HG02981 (cell line): ENCODE data around the gene USP48.
"Not testable (repeated sequence)": the region's sequence is repeated elsewhere in the genome, so short reads cannot be mapped to it uniquely, and the experiment has no call there.

ENCODE experiments used
- ATAC-seq: cut with Tn5 transposase; IDR thresholded peaks from one replicate; pipeline ENCODE4 v1.9.1; 2021; ENCODE audit warnings: mild to moderate bottlenecking, moderate library complexity; ENCODE audit not compliant: unreplicated experiment

The USP48 gene

DNA sequence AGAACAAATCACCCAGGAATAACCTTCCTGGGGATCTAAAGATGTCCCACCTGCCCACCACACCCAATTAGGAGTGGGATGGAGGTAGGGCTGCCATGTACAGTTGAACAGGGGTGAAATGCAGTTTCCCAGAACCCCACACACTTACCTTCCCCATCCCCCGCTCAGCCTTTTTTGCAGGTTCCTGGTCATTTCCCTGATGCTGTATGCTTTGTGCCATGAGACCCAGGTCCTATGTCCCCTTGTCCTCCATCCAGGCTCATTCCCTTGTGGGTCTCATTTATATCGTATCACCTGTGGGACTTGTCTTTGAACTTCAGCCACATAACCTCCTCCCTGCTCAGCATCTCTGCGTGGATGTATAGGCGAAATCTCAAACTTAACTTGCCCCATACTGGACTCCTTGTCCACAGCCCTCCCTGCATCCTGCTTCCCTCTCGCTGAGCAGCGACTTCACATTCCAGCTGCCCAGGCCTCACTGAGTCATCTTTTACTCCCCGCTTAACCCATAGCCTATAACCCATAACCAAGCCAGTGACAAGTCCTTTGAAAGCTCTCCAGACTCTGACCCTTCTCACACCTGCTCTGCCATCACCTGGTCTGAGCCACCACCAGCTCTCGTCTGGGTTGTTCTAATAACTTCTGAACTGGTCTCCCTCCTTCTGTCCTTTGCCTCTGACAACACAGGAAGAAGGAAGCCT, 33.8 kb upstream of the USP48 start:
- no peak for ATAC-seq

DNA sequence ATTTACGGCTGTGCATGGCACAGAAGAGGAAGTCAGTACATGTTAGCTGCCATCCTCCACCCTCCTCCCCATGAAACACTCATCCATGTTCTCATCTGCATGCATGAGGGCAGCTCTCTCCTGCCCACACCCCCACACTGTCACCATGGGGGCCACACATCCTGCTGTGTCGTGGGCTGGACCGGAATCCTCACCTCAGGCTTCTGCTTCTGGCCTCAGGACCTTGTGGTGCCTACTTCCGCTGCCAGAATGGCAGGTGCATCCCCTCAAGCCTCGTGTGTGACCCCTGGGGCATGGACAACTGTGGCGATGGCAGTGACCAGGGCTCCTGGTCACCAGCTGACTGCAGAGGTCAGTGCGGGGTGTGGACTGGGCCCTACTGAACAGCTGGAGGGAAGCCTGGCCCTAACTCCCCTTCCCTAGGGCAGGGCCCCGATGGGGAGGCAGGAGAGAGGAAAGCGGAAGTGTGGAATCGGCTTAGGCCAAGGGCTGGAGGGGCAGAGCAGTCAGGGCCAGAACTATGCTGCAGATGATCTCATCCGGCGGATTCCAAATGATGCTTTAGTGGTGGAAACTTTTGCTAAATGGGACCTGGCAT, 32.9 kb upstream of the USP48 start:
- ATAC-seq: no peak

DNA sequence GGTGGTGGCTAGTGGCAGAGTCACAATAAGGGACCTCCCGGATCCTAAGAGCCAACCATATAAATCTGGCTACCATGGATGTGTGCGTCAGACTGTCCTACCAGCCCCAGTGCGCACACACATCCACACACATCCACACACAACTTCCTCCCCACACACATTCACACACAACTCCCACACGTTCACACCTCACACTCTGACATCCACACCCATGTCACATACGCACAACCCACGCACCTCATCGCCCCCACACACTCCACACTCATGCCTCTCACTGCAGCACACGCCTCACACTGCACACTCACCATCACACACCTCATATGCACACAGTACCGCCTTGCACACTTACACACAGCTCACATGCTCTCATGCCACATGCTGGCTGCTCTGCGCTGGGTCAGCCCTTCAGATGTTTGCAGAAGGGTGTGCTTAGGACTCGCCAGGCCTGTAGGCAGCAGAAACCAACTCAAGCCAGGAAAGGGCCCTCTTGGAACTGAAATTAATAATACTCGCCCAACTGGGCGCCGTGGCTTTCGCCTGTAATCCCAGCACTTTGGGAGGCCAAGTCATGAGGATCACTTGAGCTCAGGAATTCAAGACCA, 32.1 kb upstream of the USP48 start:
- no peak for ATAC-seq

DNA sequence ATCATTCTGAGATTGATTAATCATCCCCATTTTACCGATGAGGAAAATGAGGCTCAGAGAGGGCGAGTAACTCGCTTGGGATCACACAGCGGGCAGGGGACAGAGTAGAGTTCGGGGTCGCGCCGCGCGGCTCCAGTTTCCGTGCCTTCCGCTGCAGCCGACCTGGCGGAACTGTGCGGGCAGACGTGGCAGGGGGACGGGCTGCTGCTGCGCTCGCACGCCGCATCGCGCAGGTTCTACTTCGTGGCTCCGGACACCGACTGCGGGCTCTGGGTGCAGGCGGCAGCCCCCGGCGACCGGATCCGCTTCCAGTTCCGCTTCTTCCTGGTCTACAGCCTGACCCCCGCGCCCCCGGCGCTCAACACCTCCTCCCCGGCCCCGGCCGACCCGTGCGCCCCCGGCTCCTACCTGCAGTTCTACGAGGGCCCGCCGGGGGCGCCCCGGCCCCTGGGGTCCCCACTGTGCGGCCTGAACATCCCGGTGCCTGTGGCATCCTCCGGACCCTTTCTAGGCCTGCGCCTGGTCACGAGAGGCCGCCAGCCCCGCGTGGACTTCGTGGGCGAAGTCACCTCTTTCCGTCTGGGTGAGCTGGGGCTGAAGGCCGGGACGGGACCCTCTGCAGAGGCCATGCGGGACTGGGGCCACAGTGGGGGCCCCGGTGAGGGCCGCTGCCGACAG, 31.4 kb upstream of the USP48 start:
- ATAC-seq: no peak

DNA sequence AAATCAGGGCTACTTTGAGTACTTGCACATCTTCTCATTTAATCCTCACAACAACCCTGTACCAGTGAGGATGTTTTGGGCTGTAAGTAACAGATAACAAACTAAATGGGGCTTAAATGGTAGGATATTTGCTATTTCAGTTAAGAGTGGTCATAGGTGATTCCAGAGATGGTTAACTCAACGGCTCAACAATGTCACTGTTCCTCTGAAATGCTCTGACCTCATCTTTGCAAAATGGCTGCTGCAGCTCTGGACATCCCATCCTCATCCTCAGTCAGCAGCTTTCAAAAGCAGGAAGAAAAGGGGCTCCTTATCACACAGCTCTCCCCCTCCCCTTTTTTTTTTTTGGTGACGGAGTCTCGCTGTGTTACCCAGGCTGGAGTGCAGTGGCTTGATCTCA, 30.6 kb upstream of the USP48 start:
- ATAC-seq: no peak

DNA sequence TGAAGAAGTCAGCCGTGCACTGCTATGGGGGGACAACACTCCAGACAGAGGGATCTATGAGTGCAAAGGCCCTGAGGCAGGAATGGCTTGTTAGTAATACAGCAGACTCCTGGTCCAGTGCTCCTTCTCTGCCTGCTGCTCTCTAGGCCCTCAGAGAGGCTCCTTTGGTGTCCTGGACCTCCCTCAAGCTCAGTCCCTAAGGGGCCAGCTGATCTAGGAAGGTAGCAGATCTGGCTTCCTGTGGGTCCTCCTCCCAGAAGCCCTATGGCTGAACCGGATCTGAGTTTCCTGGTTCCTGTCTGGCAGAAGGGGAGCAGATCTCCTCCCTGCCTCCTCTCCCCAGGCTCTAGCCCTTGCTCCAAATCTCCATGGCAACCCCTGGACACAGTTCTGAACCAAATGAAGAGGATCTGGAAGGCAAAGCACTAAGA, 28.9 kb upstream of the USP48 start, which contains the start of gene LDLRAD2:
Gene LDLRAD2 (plus strand): TSS at position 391 of the 431 bp plus-strand sequence. CDS start 187 bp downstream, outside the sequence.
- ATAC-seq: no peak

DNA sequence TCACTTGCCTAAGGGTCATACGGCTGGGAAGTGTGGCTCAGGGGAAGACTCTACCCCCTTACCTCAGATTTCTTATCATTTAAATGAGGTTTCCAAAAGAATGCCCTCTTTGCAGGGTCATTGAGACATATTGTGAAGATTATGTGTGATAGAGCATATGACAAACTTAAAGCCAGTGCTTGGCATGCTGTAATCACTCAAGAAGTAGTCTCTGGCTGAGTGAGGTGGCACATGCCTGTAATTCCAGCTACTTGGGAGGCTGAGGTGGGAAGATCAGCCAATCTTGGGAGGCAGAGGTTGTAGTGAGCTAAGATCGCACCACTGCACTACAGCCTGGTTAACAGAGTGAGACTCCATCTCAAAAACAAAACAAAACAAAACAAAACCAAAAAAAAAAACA, 21.6 kb upstream of the USP48 start:
- no peak for ATAC-seq

DNA sequence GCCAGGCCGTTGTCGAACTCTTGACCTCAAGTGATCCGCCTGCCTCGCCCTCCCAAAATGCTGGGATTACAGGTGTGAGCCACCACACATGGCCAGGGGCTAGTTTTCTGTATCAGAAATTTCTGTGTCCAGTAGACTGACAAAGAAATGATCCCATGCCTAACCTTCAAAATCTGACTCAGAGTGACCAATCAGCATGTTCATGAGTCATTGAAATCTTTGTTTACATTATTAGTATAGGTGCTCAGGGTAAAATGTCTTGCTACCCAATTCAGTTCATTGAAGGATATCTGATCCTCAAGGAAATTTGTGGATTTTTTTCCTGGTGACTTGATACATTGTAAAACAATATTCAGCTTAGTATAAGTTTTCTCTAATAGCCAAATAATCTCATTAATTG, 18.2 kb upstream of the USP48 start:
- ATAC-seq: no peak

DNA sequence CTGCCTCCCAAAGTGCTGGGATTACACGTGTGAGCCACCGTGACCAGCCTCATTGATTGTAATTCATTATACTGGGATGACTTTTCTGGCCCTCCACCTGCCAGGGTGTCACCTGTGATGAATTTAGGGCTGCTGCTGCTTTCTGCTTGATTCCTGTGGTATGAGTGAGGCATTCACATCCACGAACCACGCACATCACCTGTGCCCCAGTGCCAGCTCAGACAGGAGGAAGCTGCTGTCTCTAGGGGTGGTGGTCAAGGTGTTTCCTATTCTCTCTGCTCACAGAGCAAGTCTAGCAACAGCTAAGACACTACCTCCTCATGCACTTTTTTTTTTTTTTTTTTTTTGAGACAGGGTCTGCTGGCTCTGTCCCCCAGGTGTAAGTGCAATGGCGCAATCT, 16.8 kb upstream of the USP48 start:
- no peak for ATAC-seq

DNA sequence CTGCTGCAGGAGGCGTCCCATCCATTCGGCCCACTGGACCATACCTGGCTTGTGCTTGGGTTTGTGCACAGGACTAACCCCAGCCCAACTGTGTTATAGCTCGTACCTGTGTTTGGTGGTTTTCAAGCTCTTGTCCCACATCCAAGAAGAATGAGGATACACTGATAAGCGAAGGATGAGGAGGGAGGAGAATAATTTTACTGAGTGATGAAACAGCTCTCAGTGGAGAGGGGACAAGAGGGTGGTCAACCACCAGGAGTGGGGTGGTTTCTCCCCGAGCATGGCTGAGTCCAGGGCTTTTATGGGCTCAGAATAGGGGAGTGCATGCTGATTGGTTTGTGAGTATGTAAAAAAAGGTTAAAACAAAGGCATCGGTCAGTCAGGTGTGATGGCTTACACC, 12.1 kb upstream of the USP48 start:
- ATAC-seq: no peak

DNA sequence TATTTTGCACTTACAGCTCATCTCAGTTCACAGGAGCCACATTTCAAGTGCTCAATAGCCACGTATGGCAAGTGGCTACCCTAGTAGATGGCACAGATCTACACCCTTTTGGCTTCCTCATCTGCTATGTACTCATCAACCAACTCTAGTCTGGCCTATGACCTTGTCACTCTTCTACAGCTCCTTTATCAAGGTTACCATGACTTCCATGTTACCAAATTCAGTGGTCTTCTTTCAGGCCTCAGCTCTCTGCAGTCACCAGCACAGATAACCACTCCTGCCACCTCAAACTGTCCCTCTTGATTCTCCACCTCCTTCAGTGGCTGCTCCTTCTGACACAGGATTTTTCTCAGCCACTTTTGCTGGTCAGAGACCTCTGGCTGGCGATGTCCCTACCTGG, 11.7 kb upstream of the USP48 start:
- no peak for ATAC-seq

DNA sequence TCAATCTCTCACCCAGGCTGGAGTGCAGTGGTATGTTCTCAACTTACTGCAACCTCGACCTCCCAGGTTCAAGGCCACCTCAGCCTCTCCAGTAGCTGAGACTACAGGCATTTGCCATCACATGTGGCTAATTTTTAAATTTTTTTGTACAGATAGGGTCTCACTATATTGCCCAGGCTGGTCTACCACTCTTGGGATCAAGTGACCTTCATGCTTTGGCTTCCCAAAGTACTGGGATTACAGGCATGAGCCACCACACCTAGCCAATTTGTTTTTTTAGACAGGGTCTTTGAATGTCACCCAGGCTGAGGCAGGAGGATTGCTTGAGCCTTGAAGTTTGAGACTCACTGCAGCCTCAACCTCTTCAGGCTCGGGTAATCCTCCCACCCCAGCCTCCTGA, 10.2 kb upstream of the USP48 start:
- ATAC-seq: no peak

DNA sequence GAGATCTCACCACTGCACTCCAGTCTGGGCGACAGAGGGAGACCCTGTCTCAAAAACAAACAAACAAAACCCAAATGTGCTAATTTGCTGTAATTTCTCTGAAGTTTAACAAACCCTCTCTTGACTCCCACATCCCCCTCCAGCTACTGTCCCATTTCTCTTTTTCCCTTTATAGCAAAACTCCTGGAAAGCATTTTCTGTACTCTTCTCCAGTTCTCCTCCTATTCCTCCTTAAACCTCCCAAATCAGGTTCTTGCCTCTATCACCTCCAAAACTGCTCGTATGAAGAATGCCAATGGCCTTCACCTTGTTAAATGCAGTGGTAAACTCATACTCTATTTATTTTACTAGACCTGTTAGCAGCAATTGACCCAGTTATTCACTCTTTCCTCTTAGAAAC, 3.7 kb upstream of the USP48 start:
- ATAC-seq: no peak

DNA sequence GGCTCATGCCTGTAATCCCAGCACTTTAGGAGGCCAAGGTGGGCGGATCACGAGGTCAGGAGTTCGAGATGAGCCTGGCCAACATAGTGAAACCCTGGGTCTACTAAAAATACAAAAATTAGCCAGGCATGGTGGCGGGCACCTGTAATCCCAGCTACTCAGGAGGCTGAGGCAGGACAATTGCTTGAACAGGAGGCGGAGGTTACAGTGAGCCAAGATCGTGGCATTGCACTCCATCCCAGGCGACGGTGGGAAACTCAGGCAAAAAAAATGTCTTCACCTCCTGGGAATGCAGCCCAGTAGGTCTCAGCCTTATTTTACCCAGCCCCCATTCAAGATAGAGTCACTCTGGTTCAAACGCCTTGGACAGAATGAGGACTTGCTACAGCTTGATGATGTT, 2.8 kb upstream of the USP48 start:
- not testable (repeated sequence) for ATAC-seq

DNA sequence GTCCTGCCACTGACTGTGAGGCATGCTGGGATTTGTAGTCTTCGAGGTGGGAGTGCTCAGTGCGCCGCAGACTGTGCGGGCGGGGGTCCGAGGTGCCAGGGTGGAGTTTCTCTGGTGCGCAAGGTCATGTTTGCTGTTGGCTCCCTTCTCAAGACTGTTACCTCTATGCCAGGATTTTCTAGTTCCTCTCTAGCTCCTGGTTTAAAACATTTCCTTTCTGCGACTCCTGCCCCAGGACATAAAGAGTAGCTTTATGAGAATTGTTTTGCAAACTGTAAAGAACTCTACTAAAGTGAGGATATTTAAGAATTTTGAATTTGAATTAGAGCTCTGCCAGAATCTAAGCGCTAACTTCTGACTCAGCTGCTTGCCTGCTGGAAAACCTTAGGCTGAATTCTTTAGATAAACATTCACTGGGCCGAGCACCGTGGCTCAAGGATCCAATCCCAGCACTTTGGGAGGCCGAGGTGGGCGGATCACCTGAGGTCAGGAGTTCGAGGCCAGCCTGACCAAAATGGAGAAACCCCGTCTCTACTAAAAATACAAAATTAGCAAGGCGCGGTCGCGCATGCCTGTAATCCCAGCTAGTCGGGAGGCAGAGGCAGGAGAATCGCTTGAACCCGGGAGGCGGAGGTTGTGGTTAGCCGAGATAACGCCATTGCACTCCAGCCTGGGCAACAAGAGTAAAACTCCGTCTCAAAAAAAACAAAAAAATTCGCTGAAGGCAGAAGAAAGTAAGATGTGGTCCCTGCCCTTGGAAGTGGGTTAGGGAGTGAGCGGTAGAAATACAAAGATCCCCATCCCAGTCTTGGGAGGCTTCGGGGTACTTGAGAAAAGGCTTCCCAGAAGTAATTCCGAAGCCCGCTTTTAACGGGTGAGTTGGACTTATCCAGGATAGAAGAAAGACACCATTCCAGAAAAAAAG, 992 bp upstream of the USP48 start:
- ATAC-seq: no peak

DNA sequence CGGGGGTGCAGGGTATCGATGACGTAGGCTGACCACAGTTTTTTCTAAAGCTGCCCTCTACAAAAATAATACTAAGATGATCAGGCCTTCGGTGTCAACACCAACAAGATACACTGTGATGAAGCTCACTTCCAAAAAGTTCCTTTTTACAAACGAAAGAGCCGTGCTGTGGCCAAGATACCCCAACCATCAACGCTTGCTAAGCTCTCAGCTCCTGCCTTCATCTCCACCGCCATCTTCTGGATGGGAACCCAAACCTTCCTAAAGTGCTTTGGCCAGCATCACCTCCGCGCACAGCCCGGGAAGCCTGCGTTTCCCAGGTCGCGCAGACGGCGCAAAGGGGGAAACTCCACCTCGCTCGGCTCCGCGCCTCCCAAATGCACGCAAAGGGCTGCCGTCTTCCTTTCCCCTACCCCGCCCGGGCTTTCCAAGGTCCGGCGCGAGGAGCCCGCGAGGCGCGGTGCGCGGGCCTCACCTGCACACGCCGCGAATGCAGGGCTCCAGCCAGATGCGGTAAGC, 541 bp downstream of the USP48 start:
- peak; percentile 6 for ATAC-seq

DNA sequence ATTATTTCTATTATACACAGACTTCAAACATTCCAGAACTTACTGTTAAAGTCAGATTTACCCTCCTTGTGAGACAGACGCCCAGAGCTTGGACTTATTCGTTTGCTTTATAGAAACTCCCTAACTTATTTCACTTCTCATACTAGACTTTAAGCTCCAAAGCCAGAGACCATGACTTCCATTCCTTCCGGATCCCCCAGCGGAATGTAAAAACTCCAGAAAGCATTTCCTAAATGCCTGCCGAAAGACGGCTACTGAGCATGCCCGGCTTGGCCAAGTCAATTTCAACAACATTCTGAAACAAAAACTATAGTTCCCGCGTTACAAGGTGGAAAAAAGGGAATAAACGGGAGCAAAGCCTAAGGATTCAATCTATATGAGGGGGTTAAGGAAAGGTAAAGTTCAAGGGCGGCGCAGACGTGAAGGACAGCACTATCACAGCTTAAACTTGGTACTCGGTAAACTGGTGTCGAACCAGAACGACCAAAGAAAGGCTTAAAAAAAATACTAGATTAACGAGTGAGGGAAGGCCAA, 1.1 kb downstream of the USP48 start:
- peak; percentile 13 for ATAC-seq

DNA sequence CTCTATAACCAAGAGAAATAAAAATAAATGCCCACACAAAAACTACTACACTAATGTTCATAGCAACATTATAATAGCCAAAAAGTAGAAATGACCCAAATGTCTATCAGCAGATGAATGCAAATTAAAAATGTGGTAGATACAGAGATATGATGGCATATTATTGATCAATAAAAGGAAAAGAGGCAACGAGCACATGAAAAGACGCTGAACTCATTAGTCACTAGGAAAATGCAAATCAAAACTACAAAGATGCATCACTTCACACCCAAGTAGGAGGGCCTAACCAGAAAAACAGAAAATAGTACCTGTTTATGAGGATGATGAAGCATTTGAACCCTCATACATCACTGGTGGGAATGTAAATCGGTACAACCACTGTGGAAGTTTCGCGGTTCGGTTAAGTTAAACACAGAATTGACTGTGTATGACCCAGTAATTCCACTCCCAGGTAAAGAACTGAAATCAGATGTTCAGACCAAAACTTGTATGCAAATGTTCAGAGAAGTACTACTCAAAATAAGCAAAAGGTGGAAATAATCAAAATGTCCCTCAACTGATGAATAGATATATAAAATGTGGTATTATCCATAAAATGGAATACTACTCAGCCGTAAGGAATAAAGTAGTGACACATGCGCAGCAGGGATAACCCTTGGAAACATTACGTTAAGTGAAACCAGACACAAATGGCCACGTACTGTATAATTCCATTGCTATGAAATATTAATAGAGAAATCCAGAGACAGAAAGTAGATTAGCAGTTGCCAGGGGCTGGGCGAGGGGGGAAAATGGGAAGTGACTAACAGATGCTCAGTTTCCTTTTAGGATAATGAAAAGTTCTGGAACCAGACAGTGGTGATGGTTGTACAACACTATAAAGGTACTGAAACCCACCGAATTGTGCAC, 3.1 kb downstream of the USP48 start:
- ATAC-seq: peak; percentile 31

DNA sequence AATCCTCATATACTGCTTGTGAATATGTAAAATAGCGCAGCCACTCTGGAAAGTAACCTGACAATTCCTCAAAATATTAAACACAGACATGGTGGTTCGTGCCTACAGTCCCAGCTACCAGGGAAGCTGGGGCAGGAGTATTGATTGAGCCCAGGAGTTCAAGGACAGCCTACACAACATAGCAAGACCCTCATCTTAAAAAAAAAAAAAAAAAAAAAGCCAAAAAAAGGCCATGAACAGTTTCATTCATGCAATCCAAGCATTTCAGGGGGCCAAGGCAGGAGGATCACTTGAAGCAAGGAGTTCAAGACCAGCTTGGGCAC, 4.6 kb downstream of the USP48 start:
- no peak for ATAC-seq
